Measurements from ENCODE around the gene DNAJC4. TPM values are rescaled to one million over a fixed set of nuclear protein-coding genes. Genes with fewer than 3 reads are reported as not detected.
A peak's percentile ranks its signal among the peaks of the same experiment; 100 is the strongest.

Gene DNAJC4
- total and polyA plus RNA-seq, 9 of the 15 experiments (the other 6 are each of a cell fraction or from before 2014, with no cell fraction given): 4.0 to 32.6 (median 19.9) TPM

DNA sequence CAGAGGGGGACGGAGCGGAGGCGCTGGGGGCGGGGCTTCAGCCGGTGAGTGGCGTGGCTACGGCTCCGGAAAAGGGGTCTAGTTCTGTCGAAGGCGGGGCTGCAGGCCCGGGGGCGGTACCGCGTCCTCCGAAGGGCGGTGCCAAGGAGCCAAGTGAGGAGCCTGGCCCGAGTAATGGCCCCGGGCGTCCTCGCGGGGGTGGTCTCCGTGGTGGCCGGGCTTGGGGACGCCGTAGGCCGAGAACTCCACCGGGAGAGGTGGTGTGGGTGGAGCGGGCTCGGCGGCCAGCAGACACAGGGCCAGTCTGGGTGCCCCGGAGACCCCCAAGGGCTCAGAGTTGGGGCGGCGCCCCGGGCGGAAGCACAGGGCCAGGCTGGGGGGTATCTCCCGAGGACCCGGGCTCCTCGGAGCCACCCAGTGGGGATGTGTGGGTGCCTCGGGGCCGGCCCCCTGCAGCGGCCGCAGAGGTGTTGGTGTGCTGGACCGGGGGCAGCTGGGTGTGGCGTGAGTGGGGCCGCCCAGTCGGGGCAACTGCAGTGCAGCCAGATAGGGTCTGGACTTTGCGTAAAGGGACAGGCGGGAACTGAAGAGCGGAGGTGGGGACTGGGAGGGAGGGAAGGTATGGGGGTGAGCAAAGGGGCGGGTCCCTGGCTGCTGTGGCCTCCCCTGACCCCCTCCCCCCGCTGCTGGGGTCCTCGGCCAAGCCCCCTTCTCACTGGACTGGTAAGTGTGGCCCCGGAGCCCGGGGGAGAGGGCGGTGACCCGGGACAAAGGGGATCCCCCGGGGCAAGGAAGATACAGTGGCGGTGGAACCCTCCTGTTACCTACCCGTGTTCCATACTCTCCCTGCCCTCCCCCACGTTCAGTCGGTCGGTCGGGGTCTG is 11.4 kb downstream of the DNAJC4 start (continued):
- TF ChIP-seq, protein P1, sequence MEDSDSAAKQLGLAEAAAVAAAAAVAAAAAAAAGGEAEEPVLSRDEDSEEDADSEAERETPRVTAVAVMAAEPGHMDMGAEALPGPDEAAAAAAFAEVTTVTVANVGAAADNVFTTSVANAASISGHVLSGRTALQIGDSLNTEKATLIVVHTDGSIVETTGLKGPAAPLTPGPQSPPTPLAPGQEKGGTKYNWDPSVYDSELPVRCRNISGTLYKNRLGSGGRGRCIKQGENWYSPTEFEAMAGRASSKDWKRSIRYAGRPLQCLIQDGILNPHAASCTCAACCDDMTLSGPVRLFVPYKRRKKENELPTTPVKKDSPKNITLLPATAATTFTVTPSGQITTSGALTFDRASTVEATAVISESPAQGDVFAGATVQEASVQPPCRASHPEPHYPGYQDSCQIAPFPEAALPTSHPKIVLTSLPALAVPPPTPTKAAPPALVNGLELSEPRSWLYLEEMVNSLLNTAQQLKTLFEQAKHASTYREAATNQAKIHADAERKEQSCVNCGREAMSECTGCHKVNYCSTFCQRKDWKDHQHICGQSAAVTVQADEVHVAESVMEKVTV (CRISPR knock-in tag; IDR thresholded peaks at IDR 0.05): no peak
- TF ChIP-seq U2AF1 (optimal IDR thresholded peaks at IDR 0.05; ENCODE audit: low read depth, low read length) (peak; percentile 72), GABPB1 (CRISPR knock-in tag; IDR thresholded peaks at IDR 0.05) (no peak), NR3C1 (CRISPR knock-in tag; IDR thresholded peaks at IDR 0.05) (0 out of 2 replicates have a peak, but pooled peaks have one; percentile 26), DPF2 (IDR thresholded peaks at IDR 0.05) (no peak), RBM39 (optimal IDR thresholded peaks at IDR 0.05; ENCODE audit: low read depth, low read length) (no peak), FIP1L1 (IDR thresholded peaks at IDR 0.05; ENCODE audit: low read depth, low read length, poor library complexity, severe bottlenecking) (peak; percentile 85), ZBTB8A (IDR thresholded peaks at IDR 0.05; ENCODE audit: partially characterized antibody) (no peak), MTA2 (IDR thresholded peaks at IDR 0.05; ENCODE audit: low read depth) (no peak), ZNF263 (CRISPR knock-in tag; IDR thresholded peaks at IDR 0.05; ENCODE audit: borderline replicate concordance) (0 out of 2 replicates have a peak, but pooled peaks have one; percentile 8), ASH1L (IDR thresholded peaks at IDR 0.05; ENCODE audit: borderline replicate concordance, low read depth, partially characterized antibody) (no peak), TAF7 (tag; IDR thresholded peaks at IDR 0.05) (peak; percentile 30; the same call in 1 of the 2 replicates)
- TF ChIP-seq, protein P2, sequence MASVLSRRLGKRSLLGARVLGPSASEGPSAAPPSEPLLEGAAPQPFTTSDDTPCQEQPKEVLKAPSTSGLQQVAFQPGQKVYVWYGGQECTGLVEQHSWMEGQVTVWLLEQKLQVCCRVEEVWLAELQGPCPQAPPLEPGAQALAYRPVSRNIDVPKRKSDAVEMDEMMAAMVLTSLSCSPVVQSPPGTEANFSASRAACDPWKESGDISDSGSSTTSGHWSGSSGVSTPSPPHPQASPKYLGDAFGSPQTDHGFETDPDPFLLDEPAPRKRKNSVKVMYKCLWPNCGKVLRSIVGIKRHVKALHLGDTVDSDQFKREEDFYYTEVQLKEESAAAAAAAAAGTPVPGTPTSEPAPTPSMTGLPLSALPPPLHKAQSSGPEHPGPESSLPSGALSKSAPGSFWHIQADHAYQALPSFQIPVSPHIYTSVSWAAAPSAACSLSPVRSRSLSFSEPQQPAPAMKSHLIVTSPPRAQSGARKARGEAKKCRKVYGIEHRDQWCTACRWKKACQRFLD (CRISPR knock-in tag; IDR thresholded peaks at IDR 0.05): peak; percentile 75; the same call in 1 of the 2 replicates
- TF ChIP-seq, protein P3, sequence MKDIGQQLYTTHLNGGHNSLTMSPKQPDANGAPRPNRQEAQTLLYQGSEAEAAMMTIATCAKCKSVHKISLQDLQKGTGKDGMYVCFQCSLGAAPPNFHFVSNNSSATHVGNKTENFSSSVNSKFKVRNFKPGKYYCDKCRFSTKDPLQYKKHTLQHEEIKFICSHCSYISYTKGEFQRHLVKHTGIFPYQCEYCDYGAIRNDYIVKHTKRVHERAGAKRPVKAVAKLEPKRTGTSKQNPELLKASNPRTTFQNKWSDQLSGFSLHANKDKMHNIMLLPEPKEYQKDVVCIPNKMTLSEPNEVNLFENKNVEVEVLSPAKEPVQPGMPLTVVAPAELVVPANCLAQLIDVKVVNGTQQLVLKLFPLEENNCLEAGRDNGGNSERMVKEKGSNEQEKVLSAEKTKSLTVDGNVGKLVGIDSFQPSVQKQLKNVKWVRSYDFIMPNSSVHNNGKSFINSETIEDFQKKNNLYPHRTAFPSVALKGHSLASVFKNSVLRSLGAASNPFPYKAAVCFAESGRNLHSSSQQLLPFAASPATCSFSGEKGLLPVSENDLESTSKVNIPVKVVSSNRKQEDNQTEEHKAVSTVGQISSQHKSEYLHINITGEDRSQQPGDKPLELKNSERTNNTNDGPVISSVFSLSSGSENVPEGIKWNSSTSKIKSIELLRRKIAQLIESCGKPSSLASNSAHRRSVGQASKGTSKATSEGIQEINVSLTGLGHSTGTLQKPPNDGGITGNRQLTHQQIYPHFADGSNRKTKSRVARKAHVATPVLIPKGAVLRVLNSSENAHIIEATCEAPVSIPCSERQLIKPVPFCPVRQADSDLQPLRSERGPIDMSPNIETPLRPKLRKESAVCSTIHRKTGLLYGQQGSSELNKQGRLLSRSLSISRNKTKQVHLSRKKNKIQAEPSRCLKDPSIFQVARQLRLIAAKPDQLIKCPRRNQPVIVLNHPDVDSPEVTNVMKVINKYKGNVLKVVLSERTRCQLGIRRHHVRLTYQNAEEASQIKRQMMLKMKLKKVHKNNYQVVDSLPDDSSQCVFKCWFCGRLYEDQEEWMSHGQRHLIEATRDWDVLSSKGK (CRISPR knock-in tag; IDR thresholded peaks at IDR 0.05): no peak
- TF ChIP-seq, protein P4, sequence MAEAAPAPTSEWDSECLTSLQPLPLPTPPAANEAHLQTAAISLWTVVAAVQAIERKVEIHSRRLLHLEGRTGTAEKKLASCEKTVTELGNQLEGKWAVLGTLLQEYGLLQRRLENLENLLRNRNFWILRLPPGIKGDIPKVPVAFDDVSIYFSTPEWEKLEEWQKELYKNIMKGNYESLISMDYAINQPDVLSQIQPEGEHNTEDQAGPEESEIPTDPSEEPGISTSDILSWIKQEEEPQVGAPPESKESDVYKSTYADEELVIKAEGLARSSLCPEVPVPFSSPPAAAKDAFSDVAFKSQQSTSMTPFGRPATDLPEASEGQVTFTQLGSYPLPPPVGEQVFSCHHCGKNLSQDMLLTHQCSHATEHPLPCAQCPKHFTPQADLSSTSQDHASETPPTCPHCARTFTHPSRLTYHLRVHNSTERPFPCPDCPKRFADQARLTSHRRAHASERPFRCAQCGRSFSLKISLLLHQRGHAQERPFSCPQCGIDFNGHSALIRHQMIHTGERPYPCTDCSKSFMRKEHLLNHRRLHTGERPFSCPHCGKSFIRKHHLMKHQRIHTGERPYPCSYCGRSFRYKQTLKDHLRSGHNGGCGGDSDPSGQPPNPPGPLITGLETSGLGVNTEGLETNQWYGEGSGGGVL (CRISPR knock-in tag; IDR thresholded peaks at IDR 0.05): no peak
- TF ChIP-seq, protein P5, sequence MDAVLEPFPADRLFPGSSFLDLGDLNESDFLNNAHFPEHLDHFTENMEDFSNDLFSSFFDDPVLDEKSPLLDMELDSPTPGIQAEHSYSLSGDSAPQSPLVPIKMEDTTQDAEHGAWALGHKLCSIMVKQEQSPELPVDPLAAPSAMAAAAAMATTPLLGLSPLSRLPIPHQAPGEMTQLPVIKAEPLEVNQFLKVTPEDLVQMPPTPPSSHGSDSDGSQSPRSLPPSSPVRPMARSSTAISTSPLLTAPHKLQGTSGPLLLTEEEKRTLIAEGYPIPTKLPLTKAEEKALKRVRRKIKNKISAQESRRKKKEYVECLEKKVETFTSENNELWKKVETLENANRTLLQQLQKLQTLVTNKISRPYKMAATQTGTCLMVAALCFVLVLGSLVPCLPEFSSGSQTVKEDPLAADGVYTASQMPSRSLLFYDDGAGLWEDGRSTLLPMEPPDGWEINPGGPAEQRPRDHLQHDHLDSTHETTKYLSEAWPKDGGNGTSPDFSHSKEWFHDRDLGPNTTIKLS (IDR thresholded peaks at IDR 0.05; ENCODE audit: borderline replicate concordance, low read depth): 0 out of 2 replicates have a peak, but pooled peaks have one; percentile 4
